Breast epithelium (tissue), 3 donors: Measurements from ENCODE around the gene INPP4A.

Experiments
- CTCF ChIP-seq, 3 donors: fragments of 450-650 bp; IDR thresholded peaks; one replicate each; pipeline ENCODE4 v1.5.1; 2016 to 2017; ENCODE audit warnings: antibody characterized with exemption in 3 of 3, mild to moderate bottlenecking in 3 of 3, moderate library complexity in 3 of 3
- POLR2A ChIP-seq: fragments of 450-650 bp; IDR thresholded peaks from one replicate; pipeline ENCODE4 v1.6.1; 2016; ENCODE audit warnings: antibody characterized with exemption, mild to moderate bottlenecking, moderate library complexity

GRCh38 chr2:98580656-98581284 is 136.1 kb downstream of the INPP4A start:
- TF ChIP-seq POLR2A, result no peak
- TF ChIP-seq CTCF (IDR thresholded peaks at IDR 0.05), result no peak
